ENCODE measurements around the gene OLA1.

The OLA1 gene

DNA sequence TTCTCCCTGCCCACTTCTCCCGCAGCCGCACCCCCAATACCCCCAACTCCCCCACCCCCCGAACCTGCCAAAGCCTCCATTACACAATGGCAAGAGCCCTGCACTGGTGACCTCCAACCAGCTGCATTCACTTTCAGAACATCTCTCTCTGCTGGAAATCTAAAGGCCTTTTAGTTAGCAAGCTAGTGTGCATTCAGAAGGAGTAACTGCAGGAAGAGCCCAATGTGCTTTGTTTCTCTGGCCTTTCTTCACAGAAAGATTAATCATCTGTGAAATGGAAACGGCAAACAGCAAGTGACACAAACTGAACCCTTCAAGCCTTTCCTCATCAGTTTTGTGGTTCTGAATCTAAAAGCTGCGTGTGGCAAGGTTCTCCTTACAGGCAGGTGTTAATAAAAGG is 124.2 kb downstream of the OLA1 start:
- H3K4me2 ChIP-seq (ENCODE audit: low read length) = no peak overlapping the region
- H3K79me2 ChIP-seq = no peaks in the 10 kb centered on the region
- H3K9ac ChIP-seq = no peak overlapping the region
- H3K4me1 ChIP-seq = no peaks in the 10 kb centered on the region
- no peaks in the 10 kb centered on the region for H3K36me3 ChIP-seq (ENCODE audit: control insufficient read depth, insufficient read depth, low read length)
- H3K27ac ChIP-seq = no peak overlapping the region
- TF ChIP-seq CTCF (IDR thresholded peaks at IDR 0.05) = no peak
- no peak overlapping the region for H2AFZ ChIP-seq
- H3K27me3 ChIP-seq (ENCODE audit: control insufficient read depth, insufficient read depth, low read length) = no peaks in the 10 kb centered on the region
- no peaks in the 10 kb centered on the region for H3K9me3 ChIP-seq (ENCODE audit: control insufficient read depth, low read length)
- no peak overlapping the region for H3K4me3 ChIP-seq (ENCODE audit: low read depth, low read length)

- Histone ChIP-seq H2AFZ (no peak overlapping the region), H3K27me3 (ENCODE audit: control insufficient read depth, insufficient read depth, low read length) (no peaks in the 10 kb centered on the region), H3K36me3 (ENCODE audit: control insufficient read depth, insufficient read depth, low read length) (no peaks in the 10 kb centered on the region), H3K27ac (no peak overlapping the region), H3K4me2 (ENCODE audit: low read length) (no peak overlapping the region), H3K9ac (no peak overlapping the region), H3K9me3 (ENCODE audit: control insufficient read depth, low read length) (no peaks in the 10 kb centered on the region), H3K4me3 (ENCODE audit: low read depth, low read length) (no peak overlapping the region), H3K4me1 (no peaks in the 10 kb centered on the region), H3K79me2 (no peaks in the 10 kb centered on the region)
- TF ChIP-seq CTCF (IDR thresholded peaks at IDR 0.05) = no peak
Observed at GRCh38 chr2:174122185-174122584, 126.1 kb downstream of the OLA1 start.

- Histone ChIP-seq H3K4me3 (ENCODE audit: low read depth, low read length) (no peak overlapping the region), H3K27me3 (ENCODE audit: control insufficient read depth, insufficient read depth, low read length) (no peaks in the 10 kb centered on the region), H3K9me3 (ENCODE audit: control insufficient read depth, low read length) (no peaks in the 10 kb centered on the region), H2AFZ (no peak overlapping the region), H3K9ac (no peak overlapping the region), H3K4me1 (no peaks in the 10 kb centered on the region), H3K27ac (no peak overlapping the region), H3K36me3 (ENCODE audit: control insufficient read depth, insufficient read depth, low read length) (no peaks in the 10 kb centered on the region), H3K4me2 (ENCODE audit: low read length) (no peak overlapping the region), H3K79me2 (no peaks in the 10 kb centered on the region)
- TF ChIP-seq CTCF (IDR thresholded peaks at IDR 0.05) = no peak
Observed at GRCh38 chr2:174121612-174122011, 126.7 kb downstream of the OLA1 start.

GRCh38 chr2:174121175-174121574 is 127.2 kb downstream of the OLA1 start:
- no peak for TF ChIP-seq CTCF (IDR thresholded peaks at IDR 0.05)
- Histone ChIP-seq H3K36me3 (ENCODE audit: control insufficient read depth, insufficient read depth, low read length) (no peaks in the 10 kb centered on the region), H3K4me3 (ENCODE audit: low read depth, low read length) (no peak overlapping the region)

GRCh38 chr2:174120346-174120745 is 128.0 kb downstream of the OLA1 start:
- no peaks in the 10 kb centered on the region for H3K4me1 ChIP-seq
- no peak for TF ChIP-seq CTCF (IDR thresholded peaks at IDR 0.05)
- H3K9me3 ChIP-seq (ENCODE audit: control insufficient read depth, low read length) = no peaks in the 10 kb centered on the region
- no peaks in the 10 kb centered on the region for H3K79me2 ChIP-seq
- no peaks in the 10 kb centered on the region for H3K27me3 ChIP-seq (ENCODE audit: control insufficient read depth, insufficient read depth, low read length)
- no peak overlapping the region for H3K9ac ChIP-seq
- H2AFZ ChIP-seq = no peak overlapping the region
- no peaks in the 10 kb centered on the region for H3K36me3 ChIP-seq (ENCODE audit: control insufficient read depth, insufficient read depth, low read length)
- no peak overlapping the region for H3K4me2 ChIP-seq (ENCODE audit: low read length)
- no peak overlapping the region for H3K4me3 ChIP-seq (ENCODE audit: low read depth, low read length)
- no peak overlapping the region for H3K27ac ChIP-seq

More at GRCh38 chr2:174121175-174121574, 127.2 kb downstream of the OLA1 start:
- no peaks in the 10 kb centered on the region for H3K27me3 ChIP-seq (ENCODE audit: control insufficient read depth, insufficient read depth, low read length)
- H3K4me1 ChIP-seq = no peaks in the 10 kb centered on the region
- no peak overlapping the region for H2AFZ ChIP-seq
- H3K9me3 ChIP-seq (ENCODE audit: control insufficient read depth, low read length) = no peaks in the 10 kb centered on the region
- no peak overlapping the region for H3K9ac ChIP-seq
- H3K4me2 ChIP-seq (ENCODE audit: low read length) = no peak overlapping the region
- no peaks in the 10 kb centered on the region for H3K79me2 ChIP-seq
- no peak overlapping the region for H3K27ac ChIP-seq

Measured in parathyroid adenoma (tissue), 2 donors.